MM.1S (cell line): Measurements from ENCODE around the gene TMEM25.

Experiments used
- DNase-seq: peaks from one replicate; pipeline ENCODE4 v3.0.0-alpha.2; 2015
- H2AFZ ChIP-seq: fragments of 300-600 bp; sonication (generic); 2 replicates; pipeline ENCODE4 v1.6.0; 2016; ENCODE audit warnings: antibody characterized with exemption, low read length
- H3F3A ChIP-seq: fragments of 300-600 bp; sonication (generic); 2 replicates; pipeline ENCODE4 v1.6.1; 2016; ENCODE audit warnings: mild to moderate bottlenecking, antibody characterized with exemption, low read length, moderate library complexity, mixed read lengths; ENCODE audit not compliant: insufficient read depth
- H3K27ac ChIP-seq: fragments of 300-600 bp; sonication (generic); 2 replicates; pipeline ENCODE4 v1.5.1; 2016; ENCODE audit warnings: mild to moderate bottlenecking, low read length
- H3K27me3 ChIP-seq: fragments of 300-600 bp; sonication (generic); replicated peaks from 2 replicates; pipeline ENCODE4 v1.6.0; 2016; ENCODE audit warnings: low read length; ENCODE audit not compliant: insufficient read depth
- H3K36me3 ChIP-seq: fragments of 300-600 bp; sonication (generic); replicated peaks from 2 replicates; pipeline ENCODE4 v1.6.1; 2016; ENCODE audit warnings: mild to moderate bottlenecking, low read length, mixed read lengths; ENCODE audit not compliant: insufficient read depth
- H3K4me1 ChIP-seq: fragments of 300-600 bp; sonication (generic); 2 replicates; pipeline ENCODE4 v1.6.1; 2016; ENCODE audit warnings: low read length, mixed read lengths
- H3K4me2 ChIP-seq: fragments of 300-600 bp; sonication (generic); 2 replicates; pipeline ENCODE4 v1.6.0; 2016; ENCODE audit warnings: low read depth, low read length
- H3K4me3 ChIP-seq: fragments of 300-600 bp; sonication (generic); 2 replicates; pipeline ENCODE4 v1.5.1; 2016; ENCODE audit warnings: low read length, mixed read lengths
- H3K79me2 ChIP-seq: fragments of 300-600 bp; sonication (generic); 2 replicates; pipeline ENCODE4 v1.6.1; 2016; ENCODE audit warnings: mixed run types, low read length, mixed read lengths
- H3K9ac ChIP-seq: fragments of 300-600 bp; sonication (generic); 2 replicates; pipeline ENCODE4 v1.6.1; 2016; ENCODE audit warnings: low read length, mixed read lengths
- H3K9me2 ChIP-seq: fragments of 300-600 bp; sonication (generic); replicated peaks from 2 replicates; pipeline ENCODE4 v1.6.1; 2016; ENCODE audit warnings: mild to moderate bottlenecking, low read length, mixed read lengths; ENCODE audit not compliant: insufficient read depth
- H3K9me3 ChIP-seq: fragments of 300-600 bp; sonication (generic); replicated peaks from 2 replicates; pipeline ENCODE4 v1.6.1; 2016; ENCODE audit warnings: mild to moderate bottlenecking, low read length, mixed read lengths; ENCODE audit not compliant: insufficient read depth
- H4K20me1 ChIP-seq: fragments of 300-600 bp; sonication (generic); 2 replicates; pipeline ENCODE4 v1.6.1; 2016; ENCODE audit warnings: mild to moderate bottlenecking, low read length, moderate library complexity, mixed read lengths; ENCODE audit not compliant: insufficient read depth
- CTCF ChIP-seq: fragments of 300-600 bp; sonication (generic); IDR thresholded peaks from 2 replicates; pipeline ENCODE4 v1.5.1; 2016; ENCODE audit warnings: antibody characterized with exemption, low read length, mixed read lengths
- EZH2 ChIP-seq: fragments of 300-600 bp; sonication (generic); optimal IDR thresholded peaks from 2 replicates; pipeline ENCODE3; 2017; ENCODE audit warnings: low read depth, mild to moderate bottlenecking, antibody characterized with exemption, low read length, mixed read lengths
- EZH2phosphoT487 ChIP-seq: fragments of 300-600 bp; sonication (generic); IDR thresholded peaks from 2 replicates; pipeline ENCODE4 v1.6.1; 2018; ENCODE audit warnings: antibody characterized with exemption, low read length

The TMEM25 gene

GRCh38 chr11:118544647-118545010, 13.6 kb downstream of the TMEM25 start:
- no peak for TF ChIP-seq CTCF
- TF ChIP-seq EZH2 = no peak
- TF ChIP-seq EZH2phosphoT487 = no peak
- H3K4me3 ChIP-seq = no peak overlapping the region

GRCh38 chr11:118545533-118545932, 14.5 kb downstream of the TMEM25 start:
- Histone ChIP-seq H2AFZ (no peak overlapping the region), H3K27me3 (no peaks in the 10 kb centered on the region), H3K4me3 (no peak overlapping the region), H3K79me2 (no peaks in the 10 kb centered on the region), H3K4me1 (no peaks in the 10 kb centered on the region), H3K27ac (no peak overlapping the region), H4K20me1 (no peaks in the 10 kb centered on the region), H3K9me3 (no peaks in the 10 kb centered on the region), H3K9ac (no peak overlapping the region), H3K4me2 (no peak overlapping the region), H3F3A (no peaks in the 10 kb centered on the region), H3K36me3 (no peaks in the 10 kb centered on the region), H3K9me2 (no peaks in the 10 kb centered on the region)
- DNase-seq = no peak
- TF ChIP-seq CTCF (no peak), EZH2phosphoT487 (no peak), EZH2 (no peak)

More at GRCh38 chr11:118544647-118545010, 13.6 kb downstream of the TMEM25 start:
- Histone ChIP-seq H2AFZ (no peak overlapping the region), H3K27me3 (no peaks in the 10 kb centered on the region), H4K20me1 (no peaks in the 10 kb centered on the region), H3K79me2 (no peaks in the 10 kb centered on the region), H3K9ac (no peak overlapping the region), H3K4me1 (no peaks in the 10 kb centered on the region), H3K9me2 (no peaks in the 10 kb centered on the region), H3K36me3 (no peaks in the 10 kb centered on the region), H3K9me3 (no peaks in the 10 kb centered on the region), H3K27ac (no peak overlapping the region), H3K4me2 (no peak overlapping the region), H3F3A (no peaks in the 10 kb centered on the region)
- DNase-seq = no peak

- H3K36me3 ChIP-seq = no peaks in the 10 kb centered on the region
- no peaks in the 10 kb centered on the region for H3K4me1 ChIP-seq
- DNase-seq = no peak
- TF ChIP-seq CTCF (no peak), EZH2 (no peak), EZH2phosphoT487 (no peak)
- H3K79me2 ChIP-seq = no peaks in the 10 kb centered on the region
- H3K4me2 ChIP-seq = no peak overlapping the region
- no peak overlapping the region for H3K4me3 ChIP-seq
- no peaks in the 10 kb centered on the region for H3K9me2 ChIP-seq
- H3K9ac ChIP-seq = no peak overlapping the region
- H3F3A ChIP-seq = no peaks in the 10 kb centered on the region
- no peak overlapping the region for H2AFZ ChIP-seq
- H3K27ac ChIP-seq = no peak overlapping the region
- no peaks in the 10 kb centered on the region for H3K9me3 ChIP-seq
- no peaks in the 10 kb centered on the region for H3K27me3 ChIP-seq
- H4K20me1 ChIP-seq = no peaks in the 10 kb centered on the region
Observed at GRCh38 chr11:118547132-118547531, 16.1 kb downstream of the TMEM25 start.
